KOPT-K1 (cell line): ENCODE data around the gene VEPH1.

Experiments
- H3K27ac ChIP-seq: fragments of 200-600 bp; sonication (generic); 2 replicates; pipeline ENCODE4 v1.5.1; 2016; ENCODE audit warnings: antibody characterized with exemption, mild to moderate bottlenecking, low read depth, low read length; ENCODE audit not compliant: poor library complexity, severe bottlenecking
- H3K36me3 ChIP-seq: fragments of 200-600 bp; sonication (generic); 2 replicates; pipeline ENCODE4 v1.5.1; 2017; ENCODE audit warnings: antibody characterized with exemption, mild to moderate bottlenecking, low read length, moderate library complexity; ENCODE audit not compliant: insufficient read depth
- H3K9me3 ChIP-seq: fragments of 200-600 bp; sonication (generic); 2 replicates; pipeline ENCODE4 v1.5.1; 2017; ENCODE audit warnings: antibody characterized with exemption, low read length, mild to moderate bottlenecking; ENCODE audit not compliant: insufficient read depth, poor library complexity, severe bottlenecking

The VEPH1 gene

DNA sequence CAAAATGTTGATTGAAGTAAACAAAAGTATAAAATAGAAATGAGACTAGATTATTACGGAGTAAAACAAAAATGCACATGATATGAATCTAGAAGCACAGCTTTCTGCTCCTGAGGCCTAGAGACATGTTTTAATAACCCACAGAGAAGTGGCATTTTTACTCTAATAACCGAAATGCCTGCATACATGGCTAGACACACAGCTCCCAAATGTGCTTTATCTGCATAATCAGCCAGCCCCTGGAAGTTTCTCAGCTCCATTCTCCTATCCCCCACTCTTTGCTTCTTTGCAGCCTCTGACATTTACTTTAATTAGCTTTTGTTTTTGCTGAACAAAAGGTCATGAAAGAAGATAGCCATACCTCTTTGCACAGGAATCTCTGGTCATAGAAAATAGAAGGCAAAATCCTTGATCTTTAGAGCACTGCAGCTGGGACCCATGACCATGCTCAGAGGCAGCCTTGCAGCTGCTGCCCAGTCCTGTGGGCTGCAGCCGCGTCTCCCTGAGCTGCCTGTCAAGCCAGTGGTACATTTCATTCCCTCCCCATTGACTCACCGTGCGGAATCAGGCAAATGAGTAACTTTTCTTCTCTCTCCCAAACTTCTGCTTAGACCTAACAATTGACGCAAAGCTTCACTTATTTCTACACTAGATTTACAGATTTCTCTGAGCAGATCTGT is at the start of gene VEPH1:
Gene VEPH1 (minus strand): TSS at position 501 of the 680 bp plus-strand sequence. CDS start 8,067 bp downstream, outside the sequence.
- Histone ChIP-seq H3K27ac (no peak within 1 kb of the TSS), H3K36me3 (no peaks in the 10 kb centered on the region), H3K9me3 (no peaks in the 10 kb centered on the region)

DNA sequence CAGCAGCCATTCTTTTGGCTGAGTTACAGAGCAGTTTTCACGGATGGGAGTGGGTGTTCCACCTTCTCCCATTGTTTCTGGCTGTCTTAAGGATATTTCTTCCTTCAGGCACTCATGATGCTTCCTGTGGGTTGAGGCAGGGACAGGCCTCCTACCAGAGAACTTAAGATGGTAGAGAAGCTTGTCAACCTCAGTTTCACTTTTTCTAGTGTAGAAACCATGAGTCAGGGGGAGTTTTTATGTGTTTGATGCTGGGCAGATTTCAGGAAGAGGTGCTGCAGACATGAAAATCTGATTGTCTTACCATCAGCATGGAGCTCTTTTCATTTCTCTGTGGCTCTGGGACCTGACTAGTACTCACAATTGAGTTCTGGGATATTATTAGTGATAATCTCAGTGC is 48.7 kb upstream of the VEPH1 start:
- no peaks in the 10 kb centered on the region for H3K36me3 ChIP-seq
- H3K9me3 ChIP-seq: peaks cover 8% of the 10 kb centered on the region
- H3K27ac ChIP-seq: no peak overlapping the region

DNA sequence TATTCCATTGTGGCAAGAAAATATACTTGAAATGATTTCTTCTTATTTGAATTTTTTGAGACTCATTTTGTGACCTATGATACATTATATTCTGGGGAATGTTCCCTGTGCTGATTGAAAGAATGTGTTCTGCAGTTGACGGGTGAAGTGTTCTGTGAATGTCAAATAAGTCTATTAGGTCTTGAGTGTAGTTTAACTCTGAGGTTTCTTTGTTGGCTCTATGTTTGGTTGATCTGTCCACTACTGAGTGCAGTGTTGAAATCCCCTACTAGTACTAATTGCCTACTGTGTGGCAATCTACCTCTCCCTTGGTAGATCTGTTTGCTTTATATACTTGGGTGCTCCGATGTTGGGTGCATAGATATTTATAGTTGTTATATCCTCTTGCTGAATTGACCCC is 46.3 kb upstream of the VEPH1 start:
- H3K27ac ChIP-seq: no peak overlapping the region
- H3K9me3 ChIP-seq: peaks cover 8% of the 10 kb centered on the region
- H3K36me3 ChIP-seq: no peaks in the 10 kb centered on the region

DNA sequence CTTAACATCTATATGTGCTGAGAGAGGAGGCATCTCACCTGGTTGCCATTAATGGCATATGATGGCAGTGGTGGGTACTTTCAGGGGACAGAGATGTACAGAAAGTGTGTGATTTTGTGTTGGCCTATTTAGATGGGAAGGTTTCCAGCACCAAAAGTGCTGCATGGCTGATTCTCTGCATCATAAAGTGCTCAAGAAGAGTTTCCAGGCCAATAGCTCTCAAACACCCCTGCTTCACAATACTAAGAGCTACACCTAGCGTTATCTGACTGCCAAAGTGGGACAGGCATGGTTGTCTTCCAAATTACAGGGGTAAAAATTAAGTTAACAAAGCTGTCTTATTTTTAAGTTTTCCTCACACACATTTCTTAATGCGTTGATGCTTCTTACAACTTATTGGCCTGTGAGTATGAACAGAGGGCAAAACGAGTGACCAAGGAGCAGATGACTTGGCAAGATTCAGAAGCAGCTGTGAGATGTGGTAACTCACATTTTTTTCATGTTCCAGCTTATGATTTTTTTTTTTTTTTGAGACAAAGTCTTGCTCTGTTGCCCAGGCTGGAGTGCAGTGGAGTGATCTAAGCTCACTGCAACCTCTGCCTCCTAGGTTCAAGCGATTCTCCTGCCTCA is 41.4 kb upstream of the VEPH1 start:
- Histone ChIP-seq H3K9me3 (no peaks in the 10 kb centered on the region), H3K27ac (no peak overlapping the region), H3K36me3 (no peaks in the 10 kb centered on the region)

DNA sequence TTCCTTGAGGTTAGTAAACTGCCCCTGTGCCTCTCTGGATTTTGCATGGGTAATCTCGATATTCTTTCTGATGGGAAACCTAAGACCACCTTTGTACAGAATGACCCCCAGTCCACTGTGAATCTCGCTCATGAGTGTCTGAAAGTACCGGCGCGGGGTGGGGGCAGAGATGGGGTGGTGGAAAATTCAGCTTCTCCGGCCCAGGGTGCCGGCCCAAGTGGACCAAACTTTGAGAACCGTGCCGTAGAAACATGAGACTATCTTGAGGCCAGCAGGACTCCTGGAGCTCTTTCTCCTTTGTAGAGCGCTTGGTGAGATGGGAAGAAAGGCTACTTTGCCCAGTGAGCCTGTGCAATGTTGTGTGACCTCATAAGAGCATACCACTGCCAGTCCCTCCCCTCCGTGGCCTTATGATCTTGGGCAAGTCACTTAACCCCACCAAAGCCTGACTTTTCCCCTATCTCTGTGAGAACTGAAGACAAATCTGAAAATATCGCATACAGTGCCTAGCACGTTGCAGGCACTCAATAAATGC is 40.4 kb upstream of the VEPH1 start:
- H3K27ac ChIP-seq: no peak overlapping the region
- H3K36me3 ChIP-seq: no peaks in the 10 kb centered on the region
- H3K9me3 ChIP-seq: no peaks in the 10 kb centered on the region

DNA sequence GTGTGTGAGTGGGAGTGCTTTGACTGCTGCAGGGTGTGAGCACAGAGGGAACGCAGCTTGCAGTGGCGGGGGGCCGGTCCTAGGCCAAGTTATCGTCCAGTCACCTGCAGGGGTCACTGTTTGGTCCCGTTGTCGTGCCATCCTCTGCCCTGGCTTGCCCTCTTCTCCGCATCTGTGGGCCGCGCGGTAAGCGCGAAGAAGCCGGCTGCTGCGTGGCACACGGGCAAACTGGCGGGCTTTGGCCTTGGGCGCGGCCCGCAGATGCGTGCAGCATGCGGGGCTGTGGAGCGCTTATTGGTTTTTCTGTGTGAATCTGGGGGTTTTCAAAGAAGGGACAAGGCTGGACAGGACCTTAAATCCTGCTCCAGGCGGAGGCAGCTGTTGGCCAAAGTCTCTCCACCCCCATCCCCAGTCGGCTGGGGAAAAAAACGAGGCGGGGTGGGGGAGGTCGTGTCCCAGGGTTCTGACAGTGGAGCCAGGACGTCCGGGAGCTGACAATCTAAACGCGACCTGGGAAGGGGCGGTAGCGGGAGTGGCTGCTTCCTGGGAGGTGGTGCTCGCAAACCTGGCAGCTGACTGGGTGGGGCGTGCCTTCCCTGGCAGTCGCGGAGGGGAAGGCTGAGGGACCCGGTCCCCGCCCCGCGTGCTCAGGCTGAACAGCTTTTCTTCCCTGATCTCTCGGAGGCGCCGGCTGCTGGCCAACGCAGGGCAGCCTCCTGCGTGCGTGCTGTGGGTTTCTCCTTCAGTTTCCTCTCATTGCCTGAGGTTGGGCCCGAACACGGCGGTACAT is 39.7 kb upstream of the VEPH1 start:
- Histone ChIP-seq H3K27ac (no peak overlapping the region), H3K9me3 (no peaks in the 10 kb centered on the region), H3K36me3 (no peaks in the 10 kb centered on the region)

DNA sequence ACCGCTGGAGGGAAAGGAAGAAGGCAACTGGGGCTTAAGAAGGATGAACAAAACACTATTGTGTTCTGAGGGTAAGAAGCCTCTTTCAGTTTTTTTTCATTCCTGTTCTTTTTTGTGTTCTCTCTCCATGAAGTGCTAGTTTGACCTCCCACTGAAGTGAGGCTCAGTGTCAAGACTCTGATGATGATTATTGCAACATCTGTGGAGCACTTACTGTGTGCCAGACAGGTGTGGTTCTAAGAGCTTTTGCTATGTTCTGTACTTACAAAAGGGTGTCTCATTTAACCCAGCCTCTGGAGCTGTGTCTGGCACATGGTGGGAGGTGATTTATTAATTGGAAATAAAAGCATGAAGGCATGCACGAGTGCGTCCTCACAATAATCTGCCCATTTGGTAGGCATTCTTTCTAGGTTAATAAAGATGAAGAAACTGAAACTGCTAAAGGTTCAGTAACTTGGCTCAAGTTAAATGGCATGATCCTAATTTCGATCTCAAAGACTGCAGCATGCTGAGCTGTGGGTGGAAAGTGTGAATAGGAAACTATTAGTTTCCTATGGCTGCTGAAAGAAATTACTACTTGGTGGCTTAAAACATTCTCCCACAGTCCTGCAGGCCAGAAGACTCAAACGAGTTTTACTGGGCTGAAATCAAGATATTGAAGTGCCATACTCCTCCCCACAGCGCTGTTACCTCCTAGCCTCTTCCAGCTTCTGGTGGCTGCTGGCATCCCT is 38.5 kb upstream of the VEPH1 start:
- no peaks in the 10 kb centered on the region for H3K9me3 ChIP-seq
- H3K27ac ChIP-seq: no peak overlapping the region
- no peaks in the 10 kb centered on the region for H3K36me3 ChIP-seq

DNA sequence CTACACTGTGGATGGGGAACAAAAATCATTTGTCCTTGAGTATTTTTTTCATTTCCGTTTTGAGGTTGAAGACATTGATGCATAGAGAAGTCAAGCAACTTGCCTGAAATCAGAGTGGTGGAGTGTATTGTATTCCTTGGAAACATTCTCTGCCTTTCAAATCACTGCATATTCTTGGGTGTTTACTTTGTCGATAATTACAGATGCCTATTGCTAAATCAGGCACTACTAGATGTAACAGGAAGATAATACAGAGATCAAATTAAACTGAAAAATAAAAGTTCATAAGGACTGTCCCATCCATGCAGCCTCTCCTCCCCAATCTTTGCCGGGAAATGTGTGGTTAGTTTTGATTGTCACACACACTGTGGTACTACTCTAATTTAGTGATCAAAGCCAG is 37.4 kb upstream of the VEPH1 start:
- no peaks in the 10 kb centered on the region for H3K9me3 ChIP-seq
- H3K36me3 ChIP-seq: no peaks in the 10 kb centered on the region
- no peak overlapping the region for H3K27ac ChIP-seq

DNA sequence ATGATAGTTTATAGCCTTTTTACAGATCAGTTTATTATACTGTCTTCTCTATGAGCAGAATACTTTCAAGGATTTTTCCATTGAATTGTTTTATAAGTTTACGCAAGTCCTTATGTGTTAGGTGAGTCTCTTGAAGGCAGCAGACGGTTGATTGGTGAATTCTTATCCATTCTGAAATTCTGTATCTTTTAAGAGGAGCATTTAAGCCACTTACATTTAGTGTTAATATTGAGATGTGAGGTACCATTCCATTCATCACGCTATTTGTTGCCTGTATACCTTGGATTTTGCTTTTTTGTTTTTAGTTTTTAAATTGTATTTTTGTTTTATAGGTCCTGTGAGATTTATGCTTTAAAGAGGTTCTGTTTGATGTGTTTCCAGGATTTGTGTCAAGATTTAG is 32.5 kb upstream of the VEPH1 start:
- Histone ChIP-seq H3K36me3 (no peaks in the 10 kb centered on the region), H3K27ac (no peak overlapping the region), H3K9me3 (no peaks in the 10 kb centered on the region)

DNA sequence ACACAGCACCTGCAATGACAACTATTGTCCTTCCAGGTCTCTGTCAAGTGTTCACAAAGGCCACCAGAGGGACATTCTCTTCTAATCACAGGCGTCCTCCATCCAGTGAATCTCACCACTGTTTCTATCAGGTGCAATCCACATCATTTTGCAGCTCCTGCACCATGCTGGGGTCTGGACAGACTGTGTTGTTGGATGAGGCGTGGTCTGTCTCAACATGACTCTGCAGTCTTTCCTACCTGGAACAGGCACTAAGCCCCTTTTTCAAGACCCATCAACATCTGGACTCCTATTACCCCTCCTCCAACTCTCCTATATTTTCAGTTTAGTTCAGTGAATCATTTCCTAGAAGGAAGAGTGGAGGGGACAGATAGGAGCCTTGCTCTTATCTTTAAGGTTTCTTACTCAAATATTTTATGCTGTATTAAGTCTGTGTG is 31.5 kb upstream of the VEPH1 start:
- Histone ChIP-seq H3K27ac (no peak overlapping the region), H3K9me3 (no peaks in the 10 kb centered on the region), H3K36me3 (no peaks in the 10 kb centered on the region)

DNA sequence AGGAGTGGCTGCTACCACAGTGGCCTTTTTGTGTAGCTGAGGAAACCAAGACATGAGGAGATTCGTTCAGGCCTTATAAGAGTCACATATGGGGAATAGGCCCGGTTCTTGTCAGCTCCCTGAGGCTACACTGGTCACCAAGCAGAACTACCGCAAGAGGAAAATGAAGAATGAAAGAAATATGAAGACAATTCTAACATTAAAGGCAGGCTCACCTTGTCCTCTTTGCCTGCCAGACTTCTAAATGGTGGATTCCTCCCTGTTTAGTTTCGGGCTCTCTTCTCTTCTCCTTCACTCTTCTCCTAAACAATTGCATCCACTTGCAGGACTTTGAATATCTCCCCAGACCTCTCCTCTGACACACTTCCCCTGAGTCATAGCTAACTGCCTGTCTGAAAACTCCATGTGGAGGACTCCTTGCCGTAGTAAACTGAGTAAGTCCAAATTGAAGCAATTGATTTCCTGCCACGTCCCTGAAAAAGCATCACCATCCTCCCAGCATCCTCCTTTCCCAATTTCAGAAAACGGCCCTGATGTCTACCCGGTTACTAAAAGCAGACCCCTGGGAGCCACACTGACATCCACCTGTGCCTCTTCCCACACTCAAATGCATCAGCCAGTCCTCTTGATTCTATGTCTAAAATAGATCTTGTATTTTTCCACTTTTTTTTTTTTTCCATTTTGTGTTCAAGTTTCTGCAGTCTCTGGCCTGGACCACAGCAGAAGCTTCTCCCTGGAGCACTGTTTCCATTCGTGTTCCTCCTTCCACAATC is 30.3 kb upstream of the VEPH1 start:
- Histone ChIP-seq H3K36me3 (no peaks in the 10 kb centered on the region), H3K27ac (no peak overlapping the region), H3K9me3 (no peaks in the 10 kb centered on the region)

DNA sequence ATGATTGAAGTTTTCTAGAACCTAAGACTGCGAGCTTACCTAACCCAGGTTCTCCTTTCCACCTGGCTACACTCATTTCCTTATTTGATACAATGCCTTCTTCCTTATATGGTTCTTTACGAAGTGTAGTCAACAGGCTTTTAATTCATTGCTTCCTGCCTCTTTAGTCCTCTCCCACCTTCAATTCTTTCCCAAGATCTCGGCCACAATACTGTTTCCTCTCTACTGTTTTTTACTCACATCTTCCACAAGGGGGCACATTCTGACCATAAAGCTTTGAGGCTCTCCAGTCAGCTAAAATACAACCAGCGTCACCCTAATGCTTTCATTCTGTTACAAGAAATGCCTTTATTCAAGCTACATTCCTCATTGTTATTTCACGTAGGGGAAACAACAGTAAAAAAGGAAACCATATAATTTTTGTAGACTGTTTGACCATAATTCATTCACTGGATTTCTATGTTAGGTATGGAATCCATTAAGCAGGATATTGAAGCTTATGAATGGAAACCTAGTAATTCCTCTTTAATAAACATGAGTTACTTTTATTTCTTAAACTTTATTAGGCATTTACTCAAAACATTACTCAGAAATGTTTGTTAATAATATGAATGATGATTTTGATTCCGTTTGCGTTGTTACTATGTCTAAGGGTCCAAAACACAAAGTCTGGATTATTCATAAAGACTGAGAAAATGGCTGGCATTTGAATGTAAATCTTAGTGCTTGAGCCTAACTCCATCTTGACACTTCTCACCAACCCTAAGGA is 29.5 kb upstream of the VEPH1 start:
- H3K27ac ChIP-seq: no peak overlapping the region
- no peaks in the 10 kb centered on the region for H3K36me3 ChIP-seq
- no peaks in the 10 kb centered on the region for H3K9me3 ChIP-seq

DNA sequence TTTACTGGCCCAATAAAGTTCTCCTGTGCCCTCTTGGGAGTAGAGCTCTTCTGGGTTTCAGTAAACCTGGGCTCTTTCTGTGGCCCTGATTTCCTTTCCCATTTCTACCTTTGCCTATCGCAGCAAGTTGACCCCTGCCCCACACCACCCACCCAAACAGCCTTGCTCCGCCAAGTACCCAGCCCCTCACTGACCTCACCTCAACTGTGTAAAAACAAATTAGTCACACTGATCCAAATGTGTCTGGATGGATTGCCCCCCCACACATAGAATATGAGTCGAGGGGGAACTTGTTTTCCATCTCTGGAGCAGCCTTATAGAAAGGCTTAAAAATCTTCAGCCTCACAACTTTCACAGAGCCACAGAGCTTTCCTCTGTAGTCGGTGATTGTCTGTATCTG is 28.6 kb upstream of the VEPH1 start:
- H3K27ac ChIP-seq: no peak overlapping the region
- H3K9me3 ChIP-seq: no peaks in the 10 kb centered on the region
- H3K36me3 ChIP-seq: no peaks in the 10 kb centered on the region

DNA sequence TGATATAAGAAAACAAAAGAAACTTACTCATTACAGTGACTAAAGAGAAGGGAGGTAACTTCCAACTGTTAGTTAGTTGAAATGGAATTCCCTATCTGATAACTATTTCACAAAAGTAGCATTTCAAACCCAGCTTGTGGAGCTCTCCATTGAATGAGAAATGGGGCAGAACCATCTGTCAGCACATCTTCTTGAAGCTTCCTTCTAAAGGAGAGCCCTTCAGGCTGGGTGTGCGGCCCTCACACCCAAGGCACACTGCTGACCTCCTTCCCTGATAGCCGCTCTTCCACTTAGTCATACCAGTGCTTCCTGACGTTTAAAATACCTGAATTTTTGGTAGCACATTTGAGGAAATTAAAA is 28.1 kb upstream of the VEPH1 start:
- H3K27ac ChIP-seq: no peak overlapping the region
- H3K36me3 ChIP-seq: no peaks in the 10 kb centered on the region
- no peaks in the 10 kb centered on the region for H3K9me3 ChIP-seq
